ENCODE measurements around the gene OR52E5. TPM values are rescaled to one million over a fixed set of nuclear protein-coding genes. Genes with fewer than 3 reads are reported as not detected.

The OR52E5 gene
- polyA plus RNA-seq, 1 donor: not detected

DNA sequence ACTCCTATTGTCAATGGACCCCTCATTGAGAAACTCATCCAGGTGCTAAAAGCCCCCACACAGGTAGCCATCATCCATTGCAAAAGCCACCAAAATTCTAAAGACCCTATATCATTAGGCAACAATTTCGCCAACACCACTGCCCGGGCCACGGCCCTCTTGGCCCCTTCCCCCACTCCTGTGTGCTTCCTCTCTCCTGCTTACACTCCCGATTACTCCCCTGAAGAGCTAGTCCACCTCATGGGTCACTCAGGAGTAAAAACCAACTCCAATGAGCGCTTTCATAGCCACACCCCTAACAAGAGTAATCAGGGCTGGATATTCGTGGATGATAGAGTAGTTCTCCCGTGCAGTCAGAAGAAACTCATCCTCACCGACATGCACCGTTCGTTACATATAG is 40.1 kb downstream of the OR52E5 start:
- no peak for DNase-seq (ENCODE audit: low read depth)

DNA sequence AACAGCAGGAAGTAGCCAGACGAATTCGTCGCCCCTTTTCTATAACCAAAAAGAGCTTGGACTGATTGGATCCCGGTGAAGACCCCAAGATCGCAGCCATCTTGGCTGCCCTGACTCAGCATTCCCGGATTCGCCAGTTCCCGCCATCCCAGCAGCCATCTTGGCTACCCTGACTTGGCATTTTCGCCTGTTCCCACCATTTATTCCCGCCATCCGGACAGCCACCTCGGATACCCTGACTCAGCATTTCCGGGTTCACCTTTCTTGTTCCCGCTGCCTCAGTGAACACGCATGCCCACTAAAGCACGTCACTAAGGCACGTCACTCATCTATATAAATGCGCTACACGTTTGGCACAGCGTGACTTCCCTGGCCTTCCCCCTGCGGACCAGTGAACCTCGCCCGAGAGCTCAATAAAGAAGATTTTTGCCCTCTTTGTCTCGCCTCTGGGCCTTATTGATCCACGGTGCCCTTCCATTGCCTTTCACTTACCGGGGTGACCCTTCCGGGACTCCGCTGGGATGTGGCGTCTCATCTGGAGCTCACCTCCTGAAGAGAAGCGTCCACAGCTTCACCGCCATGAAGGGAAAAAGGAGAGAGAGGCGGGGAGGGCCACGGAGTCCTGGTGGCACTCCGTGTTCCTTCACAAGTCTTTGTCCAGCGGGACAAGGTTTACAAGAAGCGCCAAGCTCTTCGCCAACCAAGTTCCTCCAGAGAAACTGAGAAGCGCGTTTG is 45.0 kb downstream of the OR52E5 start:
- DNase-seq (ENCODE audit: low read depth): no peak

DNA sequence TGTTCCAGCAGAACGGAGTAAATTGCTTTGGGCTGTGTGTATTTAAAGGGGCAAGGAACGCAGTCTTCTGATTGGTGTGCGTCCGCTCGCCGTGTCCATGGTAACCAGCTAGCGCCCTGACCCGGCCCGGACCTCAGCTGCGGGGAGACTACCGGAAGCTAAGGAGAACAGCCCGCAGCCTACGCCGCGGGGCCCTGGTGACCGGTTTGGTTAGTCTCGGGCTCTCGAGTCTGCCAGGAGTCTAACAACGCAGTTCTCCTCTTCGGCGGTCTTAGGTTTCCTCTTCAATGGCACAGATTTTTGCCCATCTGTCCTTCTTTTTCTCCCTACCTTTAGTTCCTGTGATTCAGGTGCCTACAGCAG is 45.6 kb downstream of the OR52E5 start:
- no peak for DNase-seq (ENCODE audit: low read depth)

DNA sequence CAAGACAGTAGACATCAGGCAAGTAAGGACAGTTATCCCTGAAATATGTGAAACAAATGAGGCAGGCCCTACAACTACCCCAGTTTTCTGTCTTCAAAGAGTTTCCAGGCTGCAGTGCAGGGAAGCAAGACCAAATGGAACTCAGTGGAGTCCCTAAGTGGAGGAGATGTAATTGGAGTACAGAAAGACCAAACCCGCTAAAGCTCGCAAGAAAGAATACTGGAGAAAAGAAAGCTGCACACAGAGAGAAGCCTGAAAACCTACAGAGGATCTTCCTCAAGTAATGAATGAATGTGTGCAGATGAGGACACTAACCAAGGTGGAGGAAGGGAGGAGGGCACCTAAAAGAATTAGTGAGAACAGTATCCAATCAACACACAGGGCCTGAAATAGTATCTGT is 47.7 kb downstream of the OR52E5 start:
- DNase-seq (ENCODE audit: low read depth): no peak

DNA sequence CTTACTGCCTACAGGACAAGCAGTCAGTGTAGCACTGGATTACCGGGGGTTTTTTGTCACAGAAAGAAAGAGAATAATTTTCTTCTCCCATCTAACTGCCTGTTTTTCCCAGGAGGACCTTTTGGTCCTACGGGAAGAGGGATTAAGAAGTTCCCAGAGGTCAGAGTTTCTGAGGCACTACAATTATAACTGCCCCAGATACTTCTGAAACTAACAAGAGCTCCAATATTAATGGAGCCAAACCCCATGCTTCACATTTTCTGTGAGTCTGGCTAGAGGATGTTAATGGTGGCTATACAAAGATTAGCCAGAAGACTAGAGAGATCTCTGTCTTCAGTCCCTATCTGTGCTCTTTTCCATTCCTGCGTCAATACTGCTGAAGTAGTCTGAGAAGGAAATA is 48.9 kb downstream of the OR52E5 start, which contains the start of gene OR56A3:
OR56A3 (plus strand) TSS at position 301 of the 400 bp plus-strand sequence. CDS start 5,096 bp downstream, outside the sequence.
- no peak for DNase-seq (ENCODE audit: low read depth)

Other genes starting within 250 kb of the OR52E5 start
- gene TRIM5, start 208.1 kb upstream of the OR52E5 start, polyA plus RNA-seq (ENCODE audit: insufficient read length): 11.4 TPM
- gene TRIM22, start 203.4 kb upstream of the OR52E5 start, polyA plus RNA-seq (ENCODE audit: insufficient read length): 8.1 TPM
- gene OR56B1, start 156.8 kb upstream of the OR52E5 start, polyA plus RNA-seq (ENCODE audit: insufficient read length): not detected
- gene OR52N4, start 139.0 kb upstream of the OR52E5 start, polyA plus RNA-seq (ENCODE audit: insufficient read length): not detected
- gene OR52N5, start 109.9 kb upstream of the OR52E5 start, polyA plus RNA-seq (ENCODE audit: insufficient read length): not detected
- gene OR52N1, start 101.9 kb upstream of the OR52E5 start, polyA plus RNA-seq (ENCODE audit: insufficient read length): not detected
- gene OR52N2, start 84.3 kb upstream of the OR52E5 start, polyA plus RNA-seq (ENCODE audit: insufficient read length): not detected
- gene OR52E6, start 51.3 kb upstream of the OR52E5 start, polyA plus RNA-seq (ENCODE audit: insufficient read length): not detected
- not detected for gene OR52E8, start 35.5 kb upstream of the OR52E5 start, polyA plus RNA-seq (ENCODE audit: insufficient read length)
- gene OR52E4, start 12.6 kb upstream of the OR52E5 start, polyA plus RNA-seq (ENCODE audit: insufficient read length): not detected
- gene OR56A3, start 49.0 kb downstream of the OR52E5 start, polyA plus RNA-seq (ENCODE audit: insufficient read length): not detected
- not detected for gene OR56A5, start 75.3 kb downstream of the OR52E5 start, polyA plus RNA-seq (ENCODE audit: insufficient read length)
- not detected for gene OR52L1, start 93.8 kb downstream of the OR52E5 start, polyA plus RNA-seq (ENCODE audit: insufficient read length)
- gene OR56A4, start 113.7 kb downstream of the OR52E5 start, polyA plus RNA-seq (ENCODE audit: insufficient read length): not detected
- gene OR56A1, start 137.6 kb downstream of the OR52E5 start, polyA plus RNA-seq (ENCODE audit: insufficient read length): not detected
- not detected for gene OR56B4, start 214.5 kb downstream of the OR52E5 start, polyA plus RNA-seq (ENCODE audit: insufficient read length)